Activated CD8-positive, alpha-beta memory T cell treated with anti-CD3 and anti-CD28 coated beads, Interleukin-2, amount 50 U/mL, for 1 hour (primary cell): Measurements from ENCODE around the gene BICD1.

Experiments
- DNase-seq: peaks from one replicate; pipeline ENCODE4 v3.0.0-alpha.2; 2020; ENCODE audit errors: extremely low read depth

Gene BICD1

DNA sequence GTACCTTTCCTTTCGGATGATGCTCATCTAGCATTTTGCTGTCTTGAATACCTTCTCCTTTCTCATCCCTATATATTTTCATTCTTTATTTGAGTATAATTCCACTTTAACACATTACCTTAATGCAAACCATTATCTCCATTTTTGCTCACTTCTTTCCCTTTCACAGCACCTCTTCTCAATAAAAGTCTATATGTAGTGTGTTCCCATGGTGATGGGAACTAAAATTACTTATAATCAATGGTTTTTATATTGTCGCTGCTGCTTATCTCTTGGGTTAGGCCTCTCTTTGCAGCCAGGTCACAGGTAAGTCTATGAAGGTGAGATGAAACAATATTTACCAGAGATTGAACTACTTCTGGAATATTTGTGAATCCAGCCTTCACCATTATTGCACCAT is 171.1 kb downstream of the BICD1 start:
- no peak for DNase-seq

DNA sequence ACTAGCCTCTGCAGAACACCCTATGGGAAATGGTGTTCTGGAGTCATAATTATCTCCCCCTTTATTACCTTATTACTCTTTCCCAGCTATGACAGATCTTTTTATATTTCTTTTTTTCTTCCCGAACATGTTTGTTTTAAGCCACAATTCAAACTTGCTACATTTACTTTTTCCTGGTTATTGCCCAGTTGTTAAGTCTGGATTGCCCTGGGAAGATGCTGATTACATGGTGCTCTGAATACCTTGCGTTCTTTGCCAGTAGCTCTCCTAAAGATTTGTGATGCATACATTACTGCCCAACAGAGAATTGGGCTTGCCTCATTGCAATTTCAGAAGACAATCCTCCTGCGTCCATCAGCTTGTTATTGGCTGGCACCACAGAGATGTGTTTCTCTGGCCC is 174.5 kb downstream of the BICD1 start:
- DNase-seq: no peak

DNA sequence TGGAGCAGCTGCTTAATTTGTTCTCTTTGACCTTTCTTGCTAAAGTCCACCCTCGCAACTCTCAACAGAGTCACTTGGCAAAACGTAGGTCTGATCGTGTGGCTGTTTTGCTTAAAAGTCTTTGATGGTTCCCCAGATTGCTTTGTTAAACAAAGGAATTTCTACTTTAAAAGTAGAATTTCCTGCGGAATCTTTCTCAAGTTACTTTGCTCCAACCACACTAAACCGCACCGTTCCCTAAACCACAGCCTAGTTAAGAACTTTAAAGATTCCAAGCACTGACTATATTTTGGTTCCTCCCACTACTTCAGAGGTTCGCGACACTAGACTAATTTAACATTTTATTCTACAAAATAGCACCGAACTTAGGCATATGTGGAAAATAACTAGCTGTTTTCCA is 177.9 kb downstream of the BICD1 start:
- DNase-seq: no peak

DNA sequence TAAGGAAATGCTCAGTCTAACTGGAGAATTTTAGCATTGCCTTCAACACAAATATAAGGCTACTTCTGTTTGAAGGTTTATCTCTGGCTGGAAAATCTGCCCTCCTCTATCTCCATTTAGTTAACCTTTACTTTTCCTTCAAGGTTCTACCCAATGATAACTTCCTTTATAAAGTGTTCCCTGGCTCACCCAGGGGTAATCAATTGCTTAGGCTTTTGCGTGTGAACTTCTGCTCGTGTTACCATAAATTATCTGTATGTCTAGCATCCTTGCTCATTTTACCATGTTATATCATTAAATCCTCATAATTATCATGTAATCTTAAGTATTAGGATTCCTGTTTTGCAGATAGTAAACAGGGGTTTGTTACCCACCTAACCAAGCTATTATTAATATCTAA is 178.4 kb downstream of the BICD1 start:
- no peak for DNase-seq

DNA sequence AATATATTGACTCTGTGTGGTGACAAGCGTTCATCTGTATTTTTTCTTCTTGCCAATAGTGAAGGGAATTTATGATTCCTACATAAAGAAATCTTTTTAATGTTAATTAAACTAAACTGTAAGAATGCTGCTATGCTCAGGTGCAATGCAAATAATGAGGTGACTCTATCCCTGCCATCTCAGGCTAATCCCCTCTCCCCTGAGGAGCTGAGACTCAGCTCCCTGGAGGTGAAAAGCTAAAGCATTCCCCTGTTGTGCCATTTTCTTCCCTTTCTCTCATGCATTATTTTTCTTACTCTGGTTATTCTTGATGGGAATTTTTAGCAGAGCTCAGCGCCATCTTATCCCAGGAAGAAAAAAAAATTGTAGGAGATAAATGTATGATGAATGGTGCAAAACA is 178.8 kb downstream of the BICD1 start:
- no peak for DNase-seq

DNA sequence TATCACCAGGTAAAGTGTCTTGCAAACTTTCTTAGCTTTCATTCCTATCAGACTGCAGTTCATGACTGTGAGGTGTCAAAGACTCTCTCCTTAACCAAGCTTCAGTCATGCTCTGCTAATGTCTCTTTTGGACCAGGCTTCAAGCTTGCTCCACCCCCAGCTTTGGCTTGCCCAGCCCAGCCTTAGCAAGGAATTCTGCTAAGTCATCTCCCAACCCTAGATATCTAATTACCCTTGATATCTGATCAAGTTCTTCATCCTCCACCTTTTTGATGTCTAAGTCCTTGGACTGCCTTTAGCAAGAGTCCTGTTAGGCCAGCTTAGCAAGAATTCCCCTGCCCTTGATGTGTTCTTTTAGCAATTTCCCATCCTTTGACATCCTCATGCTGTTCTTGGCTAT is 183.8 kb downstream of the BICD1 start:
- DNase-seq: no peak

DNA sequence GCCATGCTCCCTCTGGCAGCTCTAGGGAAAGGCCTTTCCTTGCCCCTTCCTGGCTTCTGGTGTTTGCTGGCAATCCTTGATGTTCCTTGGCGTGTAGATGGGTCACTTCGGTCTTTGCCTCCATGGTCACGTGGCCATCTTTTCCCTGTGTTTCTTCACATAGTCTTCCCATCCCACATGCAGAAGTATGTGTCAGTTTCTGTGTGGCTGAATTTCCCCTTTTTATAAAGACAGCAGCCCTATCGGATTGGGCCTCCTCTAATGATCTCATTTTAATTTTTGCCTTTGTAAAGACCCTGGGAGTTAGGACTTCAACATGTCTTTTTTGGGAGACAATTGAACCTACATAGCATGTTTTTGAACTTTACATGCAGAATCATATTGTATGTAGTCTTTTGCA is 185.5 kb downstream of the BICD1 start:
- no peak for DNase-seq

DNA sequence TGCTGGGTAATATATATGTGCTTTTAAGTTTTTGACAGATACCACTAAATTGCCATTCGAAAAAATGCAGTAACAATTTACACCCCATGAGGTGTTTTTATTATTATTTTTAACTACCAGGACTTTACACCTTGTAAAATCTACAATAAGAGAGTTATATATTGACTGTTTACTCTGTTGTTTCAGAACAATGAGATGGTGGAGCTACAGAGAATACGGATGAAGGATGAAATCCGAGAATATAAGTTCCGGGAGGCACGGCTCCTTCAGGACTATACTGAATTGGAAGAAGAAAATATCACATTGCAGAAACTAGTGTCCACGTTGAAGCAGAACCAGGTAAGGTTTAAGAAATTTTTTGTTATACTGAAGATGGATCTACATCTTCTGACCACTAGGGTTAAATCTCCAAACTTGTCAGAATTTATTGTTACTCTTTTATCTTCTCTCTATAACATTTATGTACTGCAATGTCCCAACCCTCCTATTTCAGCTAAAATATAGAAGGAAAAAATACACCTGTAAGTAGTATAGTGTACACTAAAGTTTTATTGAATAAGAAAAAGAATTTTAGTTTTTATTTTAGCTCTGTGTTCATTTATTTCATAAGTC is 187.3 kb downstream of the BICD1 start:
- DNase-seq: no peak

DNA sequence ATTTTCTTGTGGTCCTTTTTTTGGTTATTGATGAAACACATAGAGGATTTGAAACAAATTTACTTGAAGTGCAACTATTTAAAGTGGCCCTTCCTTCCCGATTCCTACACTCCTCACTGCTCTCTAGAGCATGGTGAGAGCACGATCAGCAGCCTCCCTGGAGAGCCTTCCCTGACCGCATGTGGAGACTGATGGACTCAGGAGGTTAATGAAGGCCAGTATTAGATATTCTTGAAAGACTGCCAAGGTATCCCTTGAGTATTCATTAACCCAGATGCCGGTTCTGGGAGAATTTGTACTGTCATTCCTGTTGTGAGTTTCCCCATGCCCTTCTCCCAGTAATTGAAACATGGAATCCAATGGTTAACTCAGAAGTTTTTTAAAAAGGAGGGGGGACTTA is 189.9 kb downstream of the BICD1 start:
- DNase-seq: no peak

DNA sequence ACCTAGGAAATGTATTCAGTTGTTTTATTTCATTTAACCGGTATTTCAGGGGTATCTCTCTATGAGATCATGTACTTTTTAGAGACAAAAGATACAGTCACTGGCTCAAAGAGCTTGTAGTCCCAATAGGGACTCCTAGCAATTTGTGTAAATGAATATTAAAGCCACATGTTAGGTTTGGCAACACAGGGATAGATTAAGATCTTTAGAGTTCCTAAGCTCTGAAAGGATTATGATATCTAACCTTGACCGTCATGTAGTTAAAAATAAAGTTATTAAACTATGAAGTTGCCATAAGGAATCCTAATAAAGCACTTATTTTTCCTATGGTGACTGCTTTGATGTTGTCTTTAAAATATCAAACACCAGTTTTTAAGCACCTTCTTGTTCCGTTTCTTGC is 192.3 kb downstream of the BICD1 start:
- DNase-seq: no peak

DNA sequence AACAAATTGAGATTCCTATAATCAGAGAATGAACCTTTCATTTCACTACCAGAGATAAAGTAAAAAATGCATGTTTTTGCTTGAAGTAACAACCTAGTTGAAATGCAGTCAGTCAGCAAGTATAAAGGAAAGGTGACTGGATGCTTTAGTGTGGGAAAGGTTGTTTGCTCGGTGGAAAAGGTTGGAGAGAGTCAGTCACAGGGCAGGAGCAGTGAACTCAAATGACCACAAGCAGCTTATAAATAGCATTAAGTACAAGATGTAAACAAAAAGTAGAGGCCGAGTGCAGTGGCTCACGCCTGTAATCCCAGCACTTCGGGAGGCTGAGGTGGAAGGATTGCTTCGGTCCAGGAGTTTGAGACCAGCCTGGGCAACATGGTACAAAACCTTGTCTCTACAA is 194.6 kb downstream of the BICD1 start:
- no peak for DNase-seq

DNA sequence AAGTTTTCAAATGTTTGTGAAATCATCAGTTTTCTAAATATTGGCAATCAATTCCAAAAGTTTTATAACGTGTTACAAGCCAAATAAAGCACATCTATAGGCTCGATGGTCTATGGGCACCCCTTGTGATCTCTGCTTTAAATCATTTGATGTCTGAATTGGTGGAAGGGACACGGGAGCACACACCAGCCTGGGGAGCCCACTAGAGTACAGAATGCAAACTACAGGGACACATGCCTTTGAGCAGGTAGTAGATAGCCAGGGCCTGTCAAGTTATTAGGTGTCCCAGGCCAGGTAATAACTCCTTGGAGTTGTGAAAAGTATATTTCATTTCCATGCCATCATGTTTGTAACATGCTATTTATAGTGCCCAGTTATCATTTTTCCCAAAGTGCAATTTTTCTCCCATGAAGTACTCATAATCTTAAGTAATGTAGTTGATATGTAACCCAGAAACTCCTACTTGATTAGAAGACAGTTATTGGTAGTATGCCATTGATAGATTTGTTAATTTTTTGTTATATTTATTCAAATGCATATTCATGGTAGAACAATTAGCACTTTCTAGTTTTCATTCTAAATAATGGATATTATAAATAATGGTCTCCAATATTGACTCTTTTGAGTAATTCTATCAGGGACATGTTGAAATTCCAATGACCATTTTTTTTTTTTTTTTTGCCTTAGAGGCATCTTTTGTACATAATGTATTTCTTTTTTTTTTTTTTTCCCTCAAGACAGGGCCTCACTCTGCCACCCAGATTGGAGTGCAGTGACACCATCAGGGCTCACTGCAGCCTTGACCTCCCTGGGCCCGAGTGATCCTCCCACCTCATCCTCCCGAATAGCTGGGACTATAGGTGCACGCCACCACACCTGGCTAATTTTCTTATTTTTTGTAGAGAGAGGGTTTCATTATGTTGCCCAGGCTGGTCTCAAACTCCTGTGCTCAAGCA is 195.8 kb downstream of the BICD1 start:
- no peak for DNase-seq

DNA sequence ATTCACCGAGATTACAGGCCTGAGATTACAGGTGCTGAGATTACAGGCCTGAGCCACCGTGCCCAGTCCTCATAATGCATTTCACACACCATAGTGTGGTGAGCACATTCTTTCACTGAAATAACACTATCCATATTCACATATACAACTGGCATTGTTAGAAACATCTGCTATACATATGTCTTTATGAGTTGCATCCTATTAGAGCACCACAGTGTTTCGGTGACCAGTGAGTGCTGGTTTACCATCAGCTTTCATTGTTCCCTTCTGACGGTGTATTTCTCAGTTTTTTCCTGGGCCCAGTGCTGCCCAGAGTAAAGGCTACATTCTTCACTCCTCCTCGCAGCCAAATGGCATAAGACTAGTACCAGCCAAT is 196.5 kb downstream of the BICD1 start:
- DNase-seq: no peak

DNA sequence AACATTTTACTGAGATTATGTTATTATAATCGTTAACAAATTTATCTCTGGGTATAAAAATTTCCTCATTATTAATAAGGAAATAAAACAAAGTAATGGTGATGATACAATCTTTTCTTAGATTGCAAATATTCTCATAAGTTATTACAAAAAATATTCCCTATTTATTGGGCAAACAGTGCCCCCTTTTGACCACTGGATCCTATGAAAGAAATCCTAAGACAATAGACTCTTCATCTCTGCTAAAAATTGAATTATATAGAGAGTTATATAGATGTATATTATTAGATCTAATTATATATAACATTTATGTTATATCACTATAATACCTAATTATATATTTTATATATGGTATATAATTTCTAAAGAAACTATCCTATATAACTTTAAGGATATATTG is 198.5 kb downstream of the BICD1 start:
- no peak for DNase-seq

DNA sequence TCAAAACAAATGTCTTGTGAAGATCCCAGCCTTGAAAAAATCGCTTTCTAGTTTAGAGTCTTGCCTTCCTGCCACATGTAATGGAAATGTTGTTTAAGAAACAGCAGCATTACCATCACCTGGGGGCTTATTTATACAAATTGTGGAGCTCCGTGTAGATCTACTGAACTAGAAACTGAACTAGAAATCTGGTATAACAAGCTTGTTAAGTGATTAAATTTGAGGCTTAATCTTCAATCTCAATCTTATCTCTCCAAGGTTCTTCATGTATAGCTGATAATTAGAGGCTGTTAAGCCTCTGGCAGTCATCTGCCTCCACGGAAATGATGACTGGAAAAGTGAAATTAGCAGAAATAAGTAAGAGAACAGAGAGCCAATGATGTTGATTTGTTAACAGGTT is 200.7 kb downstream of the BICD1 start:
- no peak for DNase-seq

DNA sequence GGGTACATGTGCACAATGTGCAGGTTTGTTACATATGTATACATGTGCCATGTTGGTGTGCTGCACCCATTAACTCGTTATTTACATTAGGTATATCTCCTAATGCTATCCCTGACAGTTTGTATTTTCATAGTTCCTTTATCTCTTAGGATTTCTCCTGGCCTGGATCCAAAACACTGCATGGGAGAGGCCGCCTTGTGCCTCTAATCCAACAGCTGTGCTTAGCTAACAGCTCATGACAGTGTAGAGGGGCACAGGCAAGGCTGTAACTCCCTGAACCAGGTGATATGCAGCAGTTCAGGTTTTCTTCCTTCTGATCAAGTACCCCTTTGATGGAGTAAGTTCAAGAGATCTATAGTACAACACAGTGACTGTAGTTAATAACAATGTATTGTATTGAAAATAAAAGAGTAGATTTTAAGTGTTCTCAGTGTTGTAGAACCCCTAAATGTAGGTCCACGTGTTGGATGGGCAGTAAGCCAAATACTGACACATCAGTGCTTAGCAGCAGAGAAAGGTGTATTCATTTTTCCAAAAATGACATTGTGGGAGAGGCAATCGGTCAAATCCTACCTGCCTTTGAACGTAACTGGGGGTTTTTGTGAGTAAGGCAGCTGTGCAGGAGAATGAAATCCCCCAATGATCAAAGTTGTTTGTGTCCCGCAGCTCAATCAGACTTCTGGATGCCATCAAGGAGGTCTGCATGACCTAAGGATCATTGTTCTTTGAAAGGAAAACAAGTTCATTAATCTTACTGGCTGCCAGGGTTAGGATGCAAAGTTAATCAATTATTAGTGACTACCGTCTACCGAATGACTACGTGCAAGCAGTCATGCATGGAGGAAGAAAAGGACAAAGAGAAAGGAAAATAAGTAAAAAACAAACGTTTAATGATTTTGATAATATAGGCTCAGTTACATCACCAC is 203.4 kb downstream of the BICD1 start:
- DNase-seq: no peak

DNA sequence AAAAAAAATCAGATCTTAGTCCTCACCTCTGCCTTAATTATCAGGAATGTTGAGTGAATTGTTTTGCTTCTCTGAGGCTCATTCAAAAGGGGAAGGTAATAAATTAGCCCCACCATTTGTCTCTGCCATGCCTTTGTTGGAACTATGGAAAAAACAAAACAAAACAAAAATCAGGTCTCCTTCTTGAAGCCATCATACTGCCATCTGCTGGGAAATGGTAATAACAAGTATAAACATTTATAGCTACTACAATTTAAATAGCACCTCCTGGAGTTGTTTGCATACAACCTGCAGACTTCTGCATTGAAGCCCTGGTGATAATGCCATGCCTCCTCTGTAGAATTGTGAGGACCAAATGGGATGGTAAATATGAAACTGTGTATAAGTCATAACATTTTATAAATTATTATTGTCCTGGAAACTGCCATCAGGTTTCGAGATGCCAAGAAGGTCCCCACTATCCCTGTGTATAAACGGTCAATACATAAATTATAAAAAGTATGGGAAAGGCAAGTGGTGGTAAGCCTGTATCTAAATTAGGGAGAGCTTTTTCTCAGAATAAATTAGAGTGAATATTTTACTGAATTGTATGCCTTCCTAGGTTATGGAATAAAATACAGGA is 205.5 kb downstream of the BICD1 start:
- DNase-seq: no peak

DNA sequence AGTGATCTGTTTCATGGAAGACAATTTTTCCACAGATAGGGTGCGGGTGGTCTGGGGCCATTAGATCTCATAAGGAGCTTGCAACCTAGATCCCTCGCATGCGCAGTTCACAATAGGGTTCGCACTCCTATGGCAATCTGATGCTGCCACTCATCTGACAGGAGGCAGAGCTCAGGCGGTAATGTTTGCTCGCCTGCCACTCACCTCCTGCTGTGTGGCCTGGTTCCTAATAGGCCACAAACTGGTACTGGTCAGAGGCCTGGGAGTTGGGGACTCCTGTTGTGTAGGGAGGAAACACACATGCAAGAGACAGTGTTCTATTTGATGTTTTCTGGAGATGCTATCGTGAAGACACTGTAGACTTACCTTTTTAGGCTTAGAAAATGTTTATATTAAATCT is 215.7 kb downstream of the BICD1 start:
- DNase-seq: no peak

DNA sequence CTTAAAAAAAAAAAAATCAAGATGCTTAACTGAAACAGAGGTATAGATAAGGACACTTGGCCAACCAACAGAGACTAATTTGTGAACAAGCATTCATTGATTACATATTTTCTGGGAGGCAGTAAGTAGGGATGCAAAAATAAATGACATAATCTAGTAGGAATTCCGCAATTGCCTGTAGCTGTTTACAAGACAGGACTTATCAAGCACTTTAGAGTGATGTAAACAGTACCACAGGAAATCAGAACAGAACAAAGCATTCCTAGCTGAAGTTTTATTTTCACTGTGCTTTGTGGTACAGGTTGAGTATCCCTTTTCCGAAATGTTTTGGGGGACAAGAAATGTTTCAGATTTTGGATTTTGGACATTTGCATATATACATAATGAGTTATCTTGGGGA is 224.5 kb downstream of the BICD1 start:
- no peak for DNase-seq

DNA sequence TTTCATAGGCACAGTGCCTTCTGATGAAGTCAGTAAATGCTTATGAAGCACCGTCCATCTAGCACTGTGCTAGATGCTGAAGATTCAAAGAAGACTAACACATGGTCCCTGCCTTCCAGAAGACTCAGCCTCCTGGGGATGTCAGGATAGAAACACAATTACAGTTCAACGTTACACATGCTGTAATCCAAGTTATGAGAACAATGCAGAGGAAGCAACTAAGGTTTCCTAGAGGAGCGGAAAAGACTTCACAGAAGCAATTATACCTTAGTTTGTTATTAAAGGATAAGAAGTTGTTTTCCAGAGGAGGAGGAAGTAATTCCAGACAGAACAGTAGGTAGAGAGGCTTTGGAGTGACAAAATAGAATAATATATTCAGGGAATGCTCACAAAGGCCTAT is 225.8 kb downstream of the BICD1 start:
- DNase-seq: no peak

DNA sequence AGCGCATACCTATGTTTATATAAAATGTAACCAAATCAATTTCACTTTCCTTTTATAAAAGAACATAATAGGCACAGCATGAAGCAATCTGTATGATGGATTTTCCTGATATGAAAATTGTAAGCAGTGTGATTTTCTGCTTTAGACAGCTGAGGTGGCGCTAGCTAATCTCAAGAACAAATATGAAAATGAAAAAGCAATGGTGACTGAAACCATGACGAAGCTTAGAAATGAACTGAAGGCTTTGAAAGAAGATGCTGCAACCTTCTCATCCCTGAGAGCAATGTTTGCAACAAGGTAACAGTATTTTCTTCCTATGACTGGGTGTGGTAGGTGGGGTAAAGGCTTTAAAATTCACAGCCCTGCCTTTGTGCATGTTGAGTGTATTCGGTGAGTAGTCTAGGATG is 227.7 kb downstream of the BICD1 start:
- no peak for DNase-seq

DNA sequence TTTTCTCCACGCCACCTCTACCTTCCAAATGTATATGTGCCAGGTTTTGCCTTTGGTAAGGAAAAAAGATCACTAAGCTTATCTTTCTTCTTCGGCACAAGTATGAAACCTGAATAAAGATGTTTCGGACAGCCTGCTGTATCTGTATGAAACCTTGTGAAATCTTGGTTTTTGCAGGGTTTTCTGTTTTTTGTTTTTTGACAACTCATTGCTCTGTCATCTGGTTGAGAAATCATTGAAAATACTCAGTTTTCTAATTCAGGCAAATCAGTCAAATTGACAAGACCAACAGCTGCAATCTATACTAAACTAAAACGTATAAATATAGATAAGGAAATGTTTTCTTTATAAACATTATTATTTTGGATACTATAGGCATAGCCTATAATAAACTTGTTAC is 229.6 kb downstream of the BICD1 start:
- DNase-seq: no peak
